Lower lobe of right lung (tissue), 2 donors: ENCODE results near the gene OR4D5. TPM values are rescaled to one million over a fixed set of nuclear protein-coding genes. Genes with fewer than 3 reads are reported as not detected.

Source experiments
- ATAC-seq, 2 donors: fragments of 200-7000 bp; cut with Tn5 transposase; one replicate each; pipeline ENCODE4 v1.9.1; 2020 to 2022; ENCODE audit warnings: mild to moderate bottlenecking in 2 of 2, moderate library complexity in 2 of 2
- DNase-seq: peaks from one replicate; pipeline ENCODE4 v3.0.0-alpha.2; 2020
- H3K27ac ChIP-seq: fragments of 200-600 bp; one replicate; pipeline ENCODE4 v1.8.0; 2022
- H3K27me3 ChIP-seq: fragments of 200-600 bp; one replicate; pipeline ENCODE4 v1.8.0; 2022; ENCODE audit warnings: low read depth
- H3K36me3 ChIP-seq: fragments of 200-600 bp; one replicate; pipeline ENCODE4 v1.8.0; 2022; ENCODE audit warnings: mild to moderate bottlenecking
- H3K4me1 ChIP-seq: fragments of 200-600 bp; one replicate; pipeline ENCODE4 v1.8.0; 2022
- H3K4me3 ChIP-seq: fragments of 200-600 bp; one replicate; pipeline ENCODE4 v1.8.0; 2022; ENCODE audit warnings: mild to moderate bottlenecking
- H3K9me3 ChIP-seq: fragments of 200-600 bp; one replicate; pipeline ENCODE4 v1.8.0; 2022
- CTCF ChIP-seq: fragments of 200-600 bp; IDR thresholded peaks from one replicate; pipeline ENCODE4 v1.8.0; 2022; ENCODE audit warnings: antibody characterized with exemption, mild to moderate bottlenecking
- intact Hi-C: fragments of 100-400 bp; cut with DNase I; formaldehyde crosslinking; loops from one replicate; pipeline ENCODE4 v1.11.0; 2022
- long read RNA-seq: library from polyadenylated mRNA; unstranded; transcript quantifications from one replicate; pipeline ENCODE4 v2.0.0, GENCODE V29; 2021
- total RNA-seq: library from RNA; stranded (reverse); fragmentation: NEBNext Ultra II Directional; extraction: Animal tissue kit (Norgen Biotek cat#: 25700); gene quantifications from one replicate; pipeline ENCODE4 v1.2.1, GENCODE V29; 2021
- donor health status: DM: no; HTN: yes; CAD: no; lungs with severe emphysema.

Gene OR4D5
- total RNA-seq = not detected
- long read RNA-seq = 0 reads

GRCh38 chr11:123939317-123939716, at the start of gene OR4D5:
OR4D5 (plus strand) TSS chr11:123939617; CDS start chr11:123939617, 0 bp downstream.
- intact Hi-C loops = no loop called here
- H3K4me3 ChIP-seq = no peak within 1 kb of the TSS
- TF ChIP-seq CTCF = no peak
- no peaks in the 10 kb centered on the region for H3K4me1 ChIP-seq
- H3K36me3 ChIP-seq = no peaks in the 10 kb centered on the region
- no peak within 1 kb of the TSS for H3K27ac ChIP-seq
- no peak for DNase-seq
- no peak for ATAC-seq
- H3K27me3 ChIP-seq = no peaks in the 10 kb centered on the region
- no peaks in the 10 kb centered on the region for H3K9me3 ChIP-seq

- no peak for TF ChIP-seq CTCF
- H3K36me3 ChIP-seq = no peaks in the 10 kb centered on the region
- no peak overlapping the region for H3K27ac ChIP-seq
- H3K9me3 ChIP-seq = no peaks in the 10 kb centered on the region
- ATAC-seq = no peak
- no peaks in the 10 kb centered on the region for H3K4me1 ChIP-seq
- intact Hi-C loops = no loop called here
- DNase-seq = no peak
- H3K4me3 ChIP-seq = no peak overlapping the region
- H3K27me3 ChIP-seq = no peaks in the 10 kb centered on the region
Measured at GRCh38 chr11:123892031-123892430, 47.4 kb upstream of the OR4D5 start.

- DNase-seq (no peak), ATAC-seq (no peak)
- H3K4me3 ChIP-seq = no peak overlapping the region
- H3K27ac ChIP-seq = no peak overlapping the region
- no peak for TF ChIP-seq CTCF
- intact Hi-C loops = no loop called here
- no peaks in the 10 kb centered on the region for H3K9me3 ChIP-seq
- no peaks in the 10 kb centered on the region for H3K4me1 ChIP-seq
- no peaks in the 10 kb centered on the region for H3K27me3 ChIP-seq
- H3K36me3 ChIP-seq = no peaks in the 10 kb centered on the region
Measured at GRCh38 chr11:123899792-123900191, 39.6 kb upstream of the OR4D5 start.

GRCh38 chr11:123901867-123902266, 37.5 kb upstream of the OR4D5 start, which contains the start of gene OR8D4:
OR8D4 (plus strand) TSS chr11:123902167; CDS start chr11:123906432, 4,265 bp downstream.
- Histone ChIP-seq H3K4me1 (no peaks in the 10 kb centered on the region), H3K4me3 (no peak within 1 kb of the TSS), H3K27me3 (no peaks in the 10 kb centered on the region), H3K27ac (no peak within 1 kb of the TSS), H3K36me3 (no peaks in the 10 kb centered on the region), H3K9me3 (no peaks in the 10 kb centered on the region)
- DNase-seq (no peak), ATAC-seq (no peak)
- no peak for TF ChIP-seq CTCF
- intact Hi-C loops = no loop called here

GRCh38 chr11:123903932-123904331, 35.5 kb upstream of the OR4D5 start:
- Histone ChIP-seq H3K4me1 (no peaks in the 10 kb centered on the region), H3K9me3 (no peaks in the 10 kb centered on the region), H3K27ac (no peak overlapping the region), H3K27me3 (no peaks in the 10 kb centered on the region), H3K36me3 (no peaks in the 10 kb centered on the region), H3K4me3 (no peak overlapping the region)
- no peak for ATAC-seq
- no peak for DNase-seq
- no peak for TF ChIP-seq CTCF
- intact Hi-C loops = no loop called here

- Histone ChIP-seq H3K4me1 (no peaks in the 10 kb centered on the region), H3K27me3 (no peaks in the 10 kb centered on the region), H3K9me3 (no peaks in the 10 kb centered on the region), H3K36me3 (no peaks in the 10 kb centered on the region), H3K4me3 (no peak overlapping the region), H3K27ac (no peak overlapping the region)
- no peak for TF ChIP-seq CTCF
- DNase-seq = no peak
- ATAC-seq = no peak
- intact Hi-C loops = no loop called here
Measured at GRCh38 chr11:123904932-123905331, 34.5 kb upstream of the OR4D5 start.
